Activated CD4-positive, alpha-beta T cell treated with anti-CD3 and anti-CD28 coated beads, Interleukin-2, amount 50 U/mL, for 48 hours (primary cell): Measurements from ENCODE around the gene HEPHL1.
"Not testable (repeated sequence)": the region's sequence is repeated elsewhere in the genome, so short reads cannot be mapped to it uniquely, and the experiment has no call there.

Experiments
- DNase-seq, 2 experiments: peaks; one replicate each; pipeline ENCODE4 v3.0.0-alpha.2; 2020

The HEPHL1 gene

DNA sequence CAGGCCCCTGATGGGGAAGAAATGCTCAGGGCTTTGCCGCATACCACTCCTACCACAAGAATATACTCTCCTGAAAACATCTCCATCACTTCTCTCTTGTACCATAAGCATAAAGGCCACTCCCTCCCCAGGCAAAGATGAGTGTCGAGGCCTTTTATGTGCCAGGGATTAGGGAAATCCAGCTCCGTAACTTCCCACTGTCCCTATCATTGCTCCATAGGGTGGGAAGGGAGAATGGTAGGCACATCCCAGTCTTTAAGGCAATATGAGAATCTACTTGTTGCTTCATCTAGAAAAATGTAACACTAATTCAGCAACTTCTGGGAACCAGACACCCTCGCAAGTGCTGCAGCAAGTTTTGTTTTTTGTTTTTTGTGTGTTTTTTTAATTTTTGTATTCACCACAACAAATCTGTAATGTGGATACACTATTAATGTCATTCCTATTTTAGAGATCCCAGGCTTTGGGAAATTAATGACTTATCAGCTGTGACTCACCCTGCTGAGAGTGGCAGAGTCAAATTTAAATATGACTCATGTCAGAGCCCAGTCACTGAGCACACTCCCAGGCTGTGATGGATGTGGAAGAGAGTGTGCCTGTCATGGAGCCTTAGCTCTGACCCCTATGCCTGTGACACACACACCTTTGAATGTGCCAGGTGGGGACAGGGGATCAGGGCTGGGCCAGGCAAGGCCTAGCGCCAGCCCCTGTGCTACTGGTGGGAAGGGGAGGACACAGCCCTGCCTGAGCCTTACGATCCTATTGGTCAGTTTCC, 130.9 kb downstream of the HEPHL1 start:
- DNase-seq = peak in 1 of 2 experiments; percentile 34

DNA sequence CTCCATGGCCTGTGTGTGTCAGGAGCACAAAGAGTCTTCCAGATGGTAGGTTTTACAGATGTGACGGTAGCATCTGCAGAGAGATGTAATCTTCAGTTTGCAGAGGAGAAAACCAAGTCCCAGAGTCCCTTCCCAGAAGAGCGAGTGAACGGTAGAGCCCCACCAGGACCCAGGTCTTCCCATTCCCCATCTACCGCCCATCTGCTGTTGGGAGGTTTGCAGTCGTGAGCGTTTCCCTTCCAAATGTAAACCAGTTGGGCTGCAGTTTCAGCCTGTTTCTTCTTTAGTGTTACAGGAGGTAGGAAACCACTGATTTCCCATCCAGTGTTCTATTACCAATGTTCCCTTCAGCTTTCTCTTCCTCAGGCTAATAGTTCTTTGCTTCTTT, 131.5 kb downstream of the HEPHL1 start:
- no peak for DNase-seq

DNA sequence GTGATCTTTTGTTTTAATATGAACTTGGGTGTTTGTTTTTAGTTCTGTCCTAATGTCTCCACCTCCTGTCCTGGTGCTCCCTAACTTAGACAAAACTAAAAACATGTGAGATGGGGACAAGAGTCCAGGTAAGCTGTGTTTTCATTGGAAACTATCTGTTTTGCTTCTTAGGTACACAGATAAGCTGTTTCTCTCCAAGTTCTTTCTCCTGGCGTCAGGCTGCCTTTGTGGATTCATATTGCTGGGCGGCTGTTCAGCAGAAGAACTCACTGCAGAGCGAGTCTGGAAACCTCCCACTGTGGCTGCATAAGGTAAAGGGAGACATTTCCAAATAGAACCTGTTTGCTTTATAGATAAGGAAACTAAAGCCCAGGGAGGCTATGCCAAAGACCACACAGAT, 132.2 kb downstream of the HEPHL1 start:
- DNase-seq = no peak

DNA sequence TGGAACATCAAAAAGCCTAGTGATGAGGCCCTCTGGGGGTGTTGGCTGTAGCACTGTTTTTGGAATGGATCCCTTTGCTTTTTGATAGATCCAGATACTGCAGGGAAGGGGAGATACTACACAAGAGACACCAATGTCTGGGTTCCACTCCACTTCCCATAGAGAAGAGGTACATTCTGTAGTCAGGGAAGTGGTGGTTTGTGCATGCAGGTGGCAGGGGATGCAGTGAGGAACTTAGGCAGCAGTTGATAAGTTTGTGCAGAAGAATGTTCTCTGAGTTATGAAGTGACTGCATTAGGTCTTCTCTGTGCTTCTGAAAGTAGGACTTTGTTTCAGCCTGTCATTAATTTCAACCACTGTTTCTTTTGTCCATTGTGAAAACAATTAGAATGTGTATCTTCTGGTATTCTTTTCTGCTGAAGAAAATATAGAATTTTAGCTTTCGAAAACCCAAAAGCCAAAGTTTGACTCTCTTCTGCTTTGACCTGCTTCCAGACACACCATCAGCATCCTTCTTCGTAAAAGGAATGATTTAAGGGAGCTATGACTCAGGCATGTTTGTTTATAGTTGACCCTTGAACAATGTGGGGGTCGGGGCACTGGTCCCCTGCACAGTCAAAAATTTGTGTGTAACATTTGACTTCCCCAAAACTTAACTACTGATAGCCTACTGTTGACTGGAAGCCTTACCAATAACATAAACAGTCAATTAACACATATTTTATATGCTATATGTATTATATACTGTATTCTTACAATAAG, 133.1 kb downstream of the HEPHL1 start:
- DNase-seq = no peak

DNA sequence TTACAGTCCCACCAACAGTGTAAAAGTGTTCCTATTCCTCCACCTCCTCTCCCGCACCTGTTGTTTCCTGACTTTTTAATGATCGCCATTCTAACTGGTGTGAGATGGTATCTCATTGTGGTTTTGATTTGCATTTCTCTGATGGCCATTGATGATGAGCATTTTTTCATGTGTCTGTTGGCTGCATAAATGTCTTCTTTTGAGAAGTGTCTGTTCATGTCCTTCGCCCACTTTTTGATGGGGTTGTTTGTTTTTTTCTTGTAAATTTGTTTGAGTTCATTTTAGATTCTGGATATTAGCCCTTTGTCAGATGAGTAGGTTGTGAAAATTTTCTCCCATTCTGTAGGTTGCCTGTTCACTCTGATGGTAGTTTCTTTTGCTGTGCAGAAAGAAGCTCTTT, 136.2 kb downstream of the HEPHL1 start:
- not testable (repeated sequence) for DNase-seq
